OCI-LY7 (cell line): ENCODE results near the gene ZNF526.

Source experiments
- EZH2phosphoT487 ChIP-seq: fragments of 200-600 bp; sonication (generic); IDR thresholded peaks from 2 replicates; pipeline ENCODE4 v1.6.1; 2018; ENCODE audit warnings: low read depth, borderline replicate concordance, mild to moderate bottlenecking, mixed run types, antibody characterized with exemption, low read length, moderate library complexity, mixed read lengths
- TF ChIP-seq, protein P1 (sequence below): fragments of 200-600 bp; sonication (generic); conservative IDR thresholded peaks from 2 replicates; pipeline ENCODE4 v1.5.1; 2014; ENCODE audit warnings: mild to moderate bottlenecking, antibody characterized with exemption, low read length, moderate library complexity, mixed read lengths

DNA sequence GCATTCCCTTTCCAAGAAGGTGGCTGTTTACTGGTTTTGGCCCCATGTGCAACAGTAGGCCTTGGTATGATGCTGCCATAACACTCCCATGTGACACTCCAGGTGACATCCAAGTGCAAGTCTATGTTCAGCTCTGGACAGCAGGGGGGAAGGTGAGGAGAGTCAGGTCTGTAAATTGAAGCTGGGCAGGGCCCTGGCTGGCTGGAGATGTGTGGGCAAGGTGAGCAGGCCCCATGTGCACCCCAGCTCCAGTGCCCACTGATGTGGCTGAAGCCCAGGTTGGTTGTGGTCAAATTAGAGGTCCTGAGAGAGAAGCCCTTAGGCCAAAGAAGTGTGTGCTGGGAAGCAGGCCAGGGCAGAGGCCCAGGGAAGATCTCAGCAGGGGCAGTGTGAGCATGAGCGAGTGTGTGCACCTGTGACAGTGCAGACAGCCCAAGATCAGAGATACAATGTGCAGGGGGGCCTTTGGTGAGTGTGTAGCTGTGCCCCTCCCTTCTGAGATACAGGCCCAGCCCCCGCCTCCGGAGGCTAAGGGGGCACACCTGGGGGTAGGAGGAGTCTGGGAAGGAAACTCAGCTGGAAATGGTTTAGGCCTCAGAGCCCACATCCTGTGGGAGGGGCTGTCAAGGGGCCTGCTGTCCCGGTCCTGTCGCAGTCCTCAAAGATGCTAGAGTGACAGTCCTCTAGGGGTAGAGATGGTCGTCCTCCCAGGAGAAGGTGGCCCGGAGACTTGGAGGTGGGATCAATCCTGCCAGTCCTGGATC, 21.3 kb upstream of the ZNF526 start:
- TF ChIP-seq, protein P1, sequence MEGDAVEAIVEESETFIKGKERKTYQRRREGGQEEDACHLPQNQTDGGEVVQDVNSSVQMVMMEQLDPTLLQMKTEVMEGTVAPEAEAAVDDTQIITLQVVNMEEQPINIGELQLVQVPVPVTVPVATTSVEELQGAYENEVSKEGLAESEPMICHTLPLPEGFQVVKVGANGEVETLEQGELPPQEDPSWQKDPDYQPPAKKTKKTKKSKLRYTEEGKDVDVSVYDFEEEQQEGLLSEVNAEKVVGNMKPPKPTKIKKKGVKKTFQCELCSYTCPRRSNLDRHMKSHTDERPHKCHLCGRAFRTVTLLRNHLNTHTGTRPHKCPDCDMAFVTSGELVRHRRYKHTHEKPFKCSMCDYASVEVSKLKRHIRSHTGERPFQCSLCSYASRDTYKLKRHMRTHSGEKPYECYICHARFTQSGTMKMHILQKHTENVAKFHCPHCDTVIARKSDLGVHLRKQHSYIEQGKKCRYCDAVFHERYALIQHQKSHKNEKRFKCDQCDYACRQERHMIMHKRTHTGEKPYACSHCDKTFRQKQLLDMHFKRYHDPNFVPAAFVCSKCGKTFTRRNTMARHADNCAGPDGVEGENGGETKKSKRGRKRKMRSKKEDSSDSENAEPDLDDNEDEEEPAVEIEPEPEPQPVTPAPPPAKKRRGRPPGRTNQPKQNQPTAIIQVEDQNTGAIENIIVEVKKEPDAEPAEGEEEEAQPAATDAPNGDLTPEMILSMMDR: no peak
- no peak for TF ChIP-seq EZH2phosphoT487
